Bone marrow (tissue), 2 donors: ENCODE results near the gene ZNF440.
"Not testable (repeated sequence)": the region's sequence is repeated elsewhere in the genome, so short reads cannot be mapped to it uniquely, and the experiment has no call there.

Source experiments
- DNase-seq, 2 donors: peaks; one replicate each; lab custom pipeline; 2025; lab: John Stamatoyannopoulos, UW

ZNF440 gene

GRCh38 chr19:11814029-11814699 is at the start of gene ZNF440:
Gene ZNF440, plus strand, starts transcription at chr19:11814273. Its CDS starts 175 bp downstream, at chr19:11814448.
- DNase-seq: peak; percentile 75 to 81

DNA sequence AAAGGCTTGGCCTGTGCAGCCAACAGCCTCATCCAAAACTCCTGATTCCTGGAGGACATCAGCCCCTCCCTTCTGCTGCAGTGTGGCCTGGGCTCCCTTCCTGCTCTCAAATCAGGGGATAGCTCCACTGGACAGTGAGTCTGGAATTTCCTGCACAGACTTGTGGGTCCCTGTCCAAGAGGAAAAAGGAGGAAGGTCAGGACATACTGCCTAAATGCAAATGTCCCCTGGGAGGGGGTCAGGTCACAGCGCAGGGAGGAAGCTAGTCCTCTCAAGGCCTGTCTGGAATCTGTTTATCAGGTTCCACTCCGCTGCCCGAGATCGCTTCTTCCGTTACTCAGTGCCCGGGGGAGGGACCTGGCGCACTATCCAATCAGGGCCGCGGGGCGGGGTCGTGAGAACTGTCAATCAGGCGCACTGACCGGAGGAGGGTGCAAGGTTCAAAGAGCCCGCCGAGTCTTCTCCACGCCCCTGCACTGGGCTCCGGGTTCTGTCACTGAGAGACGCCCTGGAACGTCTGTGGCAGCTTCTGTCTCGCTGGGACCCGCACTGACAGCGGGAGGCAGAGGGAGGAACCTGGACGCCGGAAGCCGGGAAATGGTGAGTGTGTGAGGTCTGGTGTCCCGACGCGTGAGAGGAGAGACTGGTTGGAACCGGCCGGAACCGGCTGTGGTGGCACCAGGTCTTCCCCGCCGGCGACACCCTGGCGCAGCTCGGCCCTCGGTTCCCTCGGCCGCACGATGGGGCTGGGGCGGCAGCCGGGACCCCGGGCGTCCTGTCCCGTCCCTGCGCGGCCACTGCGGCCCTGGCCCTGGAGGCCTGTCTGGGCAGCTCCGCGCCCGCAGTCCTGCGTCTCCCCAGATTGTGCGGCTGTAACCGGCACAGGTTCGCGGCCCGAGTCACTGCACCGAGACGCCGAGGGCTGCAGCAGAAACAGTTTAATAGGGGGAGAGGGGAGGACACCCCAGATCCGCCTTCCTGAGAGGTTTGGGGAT is 47.2 kb upstream of the ZNF440 start, which contains the start of gene ZNF441:
Gene ZNF441, plus strand, starts transcription at position 404 of the 995 bp plus-strand sequence. Its CDS starts 194 bp downstream, at position 598.
- DNase-seq: peak; percentile 92

DNA sequence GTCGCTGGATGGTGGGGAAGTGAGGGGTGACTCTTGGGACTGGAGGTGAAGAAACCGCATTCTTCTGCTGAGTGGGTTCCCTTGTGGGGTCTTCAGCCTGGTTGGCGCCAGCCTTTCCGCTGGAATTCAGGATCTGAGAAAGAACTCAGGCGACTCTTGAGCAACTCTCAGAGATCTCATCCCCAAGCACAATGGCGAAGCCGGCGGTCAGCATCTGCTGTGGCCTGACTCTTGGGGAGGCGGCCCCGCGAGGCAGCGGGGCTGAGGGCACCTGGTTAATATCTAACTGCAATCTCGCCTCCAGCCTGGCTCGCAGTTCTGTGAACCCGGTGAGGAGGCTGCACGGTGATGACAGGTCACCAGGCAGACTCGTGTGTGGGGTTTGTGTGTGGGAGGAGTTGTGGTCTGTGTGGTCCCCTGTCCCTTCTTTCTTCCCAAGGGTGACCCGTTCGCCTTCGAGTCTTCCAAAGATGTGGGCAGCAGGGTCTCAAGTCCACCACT is 46.4 kb upstream of the ZNF440 start:
- DNase-seq: no peak

- no peak for DNase-seq
Observed at GRCh38 chr19:11769995-11770394, 44.1 kb upstream of the ZNF440 start.

DNA sequence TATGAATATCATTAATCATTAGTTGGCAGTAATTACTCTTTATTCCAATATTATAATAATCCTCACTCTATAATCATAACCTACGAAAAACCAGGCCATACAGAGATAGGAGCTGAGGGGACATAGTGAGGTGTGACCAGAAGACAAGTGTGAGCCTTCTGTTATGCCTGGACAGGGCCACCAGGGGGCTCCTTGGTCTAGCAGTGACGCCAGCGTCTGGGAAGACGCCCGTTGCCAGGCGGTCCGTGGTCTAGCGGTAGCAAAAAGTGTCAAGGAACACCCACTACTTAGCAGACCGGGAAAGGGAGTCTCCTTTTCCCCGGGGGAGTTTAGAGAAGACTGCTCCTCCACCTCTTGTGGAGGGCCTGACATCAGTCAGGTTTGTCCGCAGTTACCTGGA is 42.6 kb upstream of the ZNF440 start:
- DNase-seq: not testable (repeated sequence)

- DNase-seq: not testable (repeated sequence)
Observed at GRCh38 chr19:11776669-11777068, 37.4 kb upstream of the ZNF440 start.

- no peak for DNase-seq
Observed at GRCh38 chr19:11780431-11781020, 33.5 kb upstream of the ZNF440 start.

GRCh38 chr19:11781295-11782057 is 32.6 kb upstream of the ZNF440 start:
- no peak for DNase-seq

GRCh38 chr19:11783767-11784166 is 30.3 kb upstream of the ZNF440 start:
- no peak for DNase-seq

- DNase-seq: no peak
Observed at GRCh38 chr19:11784356-11784755, 29.7 kb upstream of the ZNF440 start.

DNA sequence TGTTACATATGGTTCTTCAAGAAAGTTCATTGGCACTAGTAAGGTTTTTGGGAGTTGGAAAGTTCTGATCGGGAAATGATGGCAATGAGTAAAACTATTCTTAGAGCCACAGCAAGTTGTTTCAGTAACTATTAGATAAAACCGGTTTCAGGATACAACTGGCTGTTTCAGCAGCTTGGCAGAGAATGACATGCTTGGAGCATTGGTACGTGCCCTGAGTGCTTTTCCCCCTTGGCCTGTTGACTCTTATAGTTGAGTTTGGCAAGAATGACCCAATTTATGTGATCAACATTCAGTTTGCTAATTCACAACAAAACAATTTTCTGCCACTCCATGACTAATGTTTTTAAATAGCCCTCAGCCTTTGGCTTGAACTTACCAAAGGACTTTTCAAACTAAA is 26.5 kb upstream of the ZNF440 start:
- DNase-seq: no peak

DNA sequence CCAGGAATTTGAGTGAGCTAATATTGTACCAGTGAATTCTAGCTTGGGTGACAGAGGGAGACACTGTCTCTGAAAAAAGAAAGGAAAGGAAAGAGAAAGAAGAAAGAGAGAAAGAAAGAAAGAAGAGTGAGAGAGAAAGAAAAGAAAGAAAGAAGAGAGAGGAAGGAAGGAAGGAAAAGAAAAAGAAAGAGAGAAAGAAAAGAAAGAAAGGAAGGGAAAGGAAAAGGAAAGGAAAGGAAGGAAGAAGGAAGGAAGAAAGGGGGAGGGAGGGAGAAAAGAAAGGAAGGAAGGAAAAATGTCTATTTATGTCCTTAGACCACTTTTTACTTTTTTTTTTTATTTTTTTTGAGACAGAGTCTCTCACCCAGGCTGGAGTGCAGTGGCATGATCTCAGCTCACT is 21.1 kb upstream of the ZNF440 start:
- no peak for DNase-seq

DNA sequence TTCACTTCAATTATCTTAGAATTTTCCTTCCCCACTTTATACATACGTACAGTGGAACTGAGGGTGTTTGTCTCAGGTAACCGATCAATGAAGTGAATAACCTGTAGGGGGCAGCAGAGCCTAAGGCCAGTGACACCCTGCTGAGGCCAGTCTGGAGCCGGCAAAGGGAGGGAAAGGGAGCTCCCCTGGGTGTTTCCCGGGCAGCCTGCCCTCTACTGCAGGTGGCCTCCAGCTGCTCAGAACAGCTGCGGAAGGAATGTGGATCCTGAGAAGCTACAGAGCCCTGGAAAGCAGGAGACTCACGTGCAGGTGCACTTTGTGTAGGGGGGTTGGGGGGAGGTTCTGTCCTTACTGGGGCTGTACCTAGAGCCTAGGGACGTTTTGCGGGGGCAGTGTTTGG is 16.6 kb upstream of the ZNF440 start:
- peak; percentile 30 to 76 for DNase-seq

DNA sequence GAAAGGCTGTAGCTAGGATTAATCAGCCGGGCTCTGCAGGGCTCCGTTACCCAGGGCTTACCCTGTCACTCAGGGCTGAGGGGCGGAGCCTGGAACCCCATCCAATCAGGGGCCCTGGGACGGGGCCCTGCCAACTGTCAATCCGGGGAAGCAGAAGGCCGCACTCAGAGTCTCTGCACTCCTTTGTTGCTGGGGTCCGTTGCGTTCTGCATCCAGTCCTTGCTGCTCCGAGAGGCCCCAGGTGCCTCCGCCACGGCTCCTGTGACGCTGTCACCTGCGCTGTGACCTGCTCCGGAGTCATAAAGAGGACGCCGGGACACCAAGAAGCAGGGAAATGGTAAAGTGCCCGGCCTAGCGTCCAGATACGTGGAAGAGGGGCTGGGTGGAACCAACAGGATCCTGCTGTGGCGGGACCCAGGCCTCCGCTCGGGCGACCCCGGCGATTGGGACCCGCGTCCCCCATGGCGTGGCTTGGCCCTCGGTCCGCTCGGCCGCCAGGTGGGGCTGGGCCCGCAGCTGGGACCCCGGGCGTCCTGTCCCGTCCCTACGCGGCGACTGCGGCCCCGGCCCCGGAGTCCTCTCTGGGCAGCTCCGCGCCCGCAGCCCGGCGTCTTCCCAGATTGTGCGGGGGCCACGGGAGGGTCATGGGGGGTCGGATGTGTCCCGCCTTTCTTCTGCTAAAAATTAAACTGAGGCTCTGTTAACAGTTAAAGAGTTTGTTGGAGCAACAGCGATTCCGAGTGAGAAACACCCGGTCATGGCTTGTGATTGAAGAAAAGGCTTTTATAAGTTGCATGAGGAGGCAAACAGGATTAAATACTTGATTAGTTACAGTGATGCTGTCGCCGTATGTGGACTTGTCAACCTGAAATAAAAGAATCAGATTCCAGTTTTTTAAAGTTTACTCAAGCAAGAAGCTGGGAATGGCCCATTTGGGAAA is 15.4 kb upstream of the ZNF440 start, which contains the start of gene ZNF491:
Gene ZNF491, plus strand, starts transcription at position 133 of the 940 bp plus-strand sequence. CDS start 7,431 bp downstream, outside the sequence.
- DNase-seq: peak; percentile 59 to 89

- DNase-seq: no peak
Observed at GRCh38 chr19:11806354-11807098, 7.5 kb upstream of the ZNF440 start.

GRCh38 chr19:11807099-11807380 is 7.0 kb upstream of the ZNF440 start:
- DNase-seq: no peak

- DNase-seq: no peak
Observed at GRCh38 chr19:11813703-11814028, 407 bp upstream of the ZNF440 start.

- no peak for DNase-seq
Observed at GRCh38 chr19:11814700-11815035, 595 bp downstream of the ZNF440 start.

- DNase-seq: no peak
Observed at GRCh38 chr19:11821474-11822109, 7.5 kb downstream of the ZNF440 start.
